ENCODE results near the gene SLC43A1.
A peak's percentile ranks its signal among the peaks of the same experiment; 100 is the strongest.

The SLC43A1 gene

GRCh38 chr11:57482782-57483561, 32.5 kb downstream of the SLC43A1 start:
- no peak for FAIRE-seq
- TF ChIP-seq, protein P1, sequence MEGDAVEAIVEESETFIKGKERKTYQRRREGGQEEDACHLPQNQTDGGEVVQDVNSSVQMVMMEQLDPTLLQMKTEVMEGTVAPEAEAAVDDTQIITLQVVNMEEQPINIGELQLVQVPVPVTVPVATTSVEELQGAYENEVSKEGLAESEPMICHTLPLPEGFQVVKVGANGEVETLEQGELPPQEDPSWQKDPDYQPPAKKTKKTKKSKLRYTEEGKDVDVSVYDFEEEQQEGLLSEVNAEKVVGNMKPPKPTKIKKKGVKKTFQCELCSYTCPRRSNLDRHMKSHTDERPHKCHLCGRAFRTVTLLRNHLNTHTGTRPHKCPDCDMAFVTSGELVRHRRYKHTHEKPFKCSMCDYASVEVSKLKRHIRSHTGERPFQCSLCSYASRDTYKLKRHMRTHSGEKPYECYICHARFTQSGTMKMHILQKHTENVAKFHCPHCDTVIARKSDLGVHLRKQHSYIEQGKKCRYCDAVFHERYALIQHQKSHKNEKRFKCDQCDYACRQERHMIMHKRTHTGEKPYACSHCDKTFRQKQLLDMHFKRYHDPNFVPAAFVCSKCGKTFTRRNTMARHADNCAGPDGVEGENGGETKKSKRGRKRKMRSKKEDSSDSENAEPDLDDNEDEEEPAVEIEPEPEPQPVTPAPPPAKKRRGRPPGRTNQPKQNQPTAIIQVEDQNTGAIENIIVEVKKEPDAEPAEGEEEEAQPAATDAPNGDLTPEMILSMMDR (IDR thresholded peaks at IDR 0.05; ENCODE audit: insufficient read depth, missing control alignments), result peak; percentile 81
- peak; percentile 91 for DNase-seq (ENCODE audit: insufficient read length, low spot score)

GRCh38 chr11:57481915-57482781, 33.4 kb downstream of the SLC43A1 start:
- DNase-seq (ENCODE audit: insufficient read length, low spot score) (no peak), FAIRE-seq (no peak)
- TF ChIP-seq, protein P1 (IDR thresholded peaks at IDR 0.05; ENCODE audit: insufficient read depth, missing control alignments), result no peak

DNA sequence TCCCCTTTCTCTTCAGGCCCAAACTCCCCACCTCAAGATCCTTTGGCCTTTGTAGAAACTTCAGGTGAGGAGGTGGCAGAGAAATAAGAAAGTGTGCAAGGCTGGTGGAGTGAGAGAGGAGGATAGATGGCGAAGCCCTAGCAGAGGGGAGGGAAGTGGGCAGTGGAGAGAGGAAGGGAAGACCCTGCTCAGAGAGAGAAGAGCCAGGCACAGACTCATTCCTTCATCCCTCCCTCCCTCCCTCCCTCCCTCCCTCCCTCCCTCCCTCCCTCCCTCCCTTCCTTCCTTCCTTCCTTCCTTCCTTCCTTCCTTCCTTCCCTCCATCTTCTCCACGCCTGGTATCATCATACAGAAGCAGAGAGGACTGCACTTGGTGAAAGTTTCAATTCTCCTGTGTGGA, 34.2 kb downstream of the SLC43A1 start:
- TF ChIP-seq, protein P1 (IDR thresholded peaks at IDR 0.05; ENCODE audit: insufficient read depth, missing control alignments), result no peak
- DNase-seq (ENCODE audit: insufficient read length, low spot score) (no peak), FAIRE-seq (no peak)

DNA sequence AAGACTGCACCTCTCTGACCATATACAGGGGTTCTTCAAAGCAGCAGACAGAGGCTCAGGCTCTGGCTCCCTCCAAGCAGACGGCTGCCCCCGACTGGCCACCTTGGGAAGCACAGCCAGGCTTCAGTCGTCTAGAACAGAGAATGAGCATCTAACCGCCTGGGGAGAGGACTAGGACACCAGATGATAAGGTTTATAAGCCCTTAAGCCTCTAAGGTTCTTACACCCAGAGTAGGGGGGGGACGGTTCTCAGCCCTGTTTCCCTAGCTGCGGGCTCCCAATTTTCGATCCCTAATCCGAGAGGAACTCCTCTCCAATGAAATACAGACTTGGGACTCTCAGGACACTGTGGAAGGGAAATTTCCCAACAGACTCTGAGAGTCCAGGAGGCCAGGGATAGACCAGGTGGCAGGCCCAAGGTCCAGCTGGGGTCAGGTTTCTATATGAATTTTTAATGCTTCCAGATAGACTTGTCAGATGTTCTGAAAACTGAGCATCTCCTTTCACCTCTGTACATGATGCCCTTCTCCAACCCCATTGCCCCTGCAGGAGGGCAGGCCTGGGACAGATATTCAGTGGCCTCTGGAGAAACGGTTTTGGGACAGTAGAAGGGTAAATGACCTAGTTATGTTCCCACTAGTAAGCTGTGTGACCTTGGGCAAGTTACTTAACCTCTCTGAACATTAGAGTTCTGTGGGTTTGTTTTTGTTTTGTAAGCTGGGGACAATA, 34.9 kb downstream of the SLC43A1 start:
- DNase-seq (ENCODE audit: insufficient read length, low spot score) (peak; percentile 96), FAIRE-seq (peak; percentile 66)
- TF ChIP-seq, protein P1 (IDR thresholded peaks at IDR 0.05; ENCODE audit: insufficient read depth, missing control alignments), result peak; percentile 97

- TF ChIP-seq, protein P1 (IDR thresholded peaks at IDR 0.05; ENCODE audit: insufficient read depth, missing control alignments), result no peak
- DNase-seq (ENCODE audit: insufficient read length, low spot score), result no peak
- no peak for FAIRE-seq
Measured at GRCh38 chr11:57479911-57480310, 35.6 kb downstream of the SLC43A1 start.

DNA sequence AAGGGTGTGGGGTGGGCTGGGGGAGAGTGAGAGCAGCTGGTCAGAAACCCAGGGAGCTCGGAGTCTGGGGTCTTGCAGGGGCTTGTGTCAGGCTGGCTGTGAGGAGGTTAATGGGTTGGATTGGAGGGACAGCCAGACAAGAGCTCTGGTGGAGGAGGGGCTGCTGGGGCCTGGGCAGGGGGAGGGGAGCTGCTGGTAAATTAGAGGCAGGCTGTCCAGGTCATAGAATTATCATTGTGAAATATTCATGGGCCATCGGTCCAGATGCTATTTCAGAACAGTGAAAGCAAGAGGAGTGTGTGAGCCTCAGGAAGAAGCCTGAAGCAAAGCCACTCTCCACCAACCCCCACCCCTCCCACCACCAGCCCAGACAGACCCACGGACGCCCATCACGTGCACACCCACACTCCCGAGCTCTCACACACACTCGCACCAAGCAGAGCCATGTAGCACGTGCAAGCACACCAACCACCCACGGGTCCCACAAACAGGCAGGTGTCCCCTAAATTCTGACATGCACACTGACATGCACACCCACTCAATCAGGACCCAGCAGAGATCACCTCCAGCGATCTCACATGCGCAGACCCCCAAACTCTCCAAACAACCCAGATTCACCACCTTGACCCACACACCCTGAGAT, 36.4 kb downstream of the SLC43A1 start:
- FAIRE-seq (no peak), DNase-seq (ENCODE audit: insufficient read length, low spot score) (no peak)
- TF ChIP-seq, protein P1 (IDR thresholded peaks at IDR 0.05; ENCODE audit: insufficient read depth, missing control alignments), result no peak

Measured in D721Med (cell line).